OCI-LY1 (cell line): ENCODE measurements around the gene MAVS.
A peak's percentile ranks its signal among the peaks of the same experiment; 100 is the strongest.
"Not testable (repeated sequence)": the region's sequence is repeated elsewhere in the genome, so short reads cannot be mapped to it uniquely, and the experiment has no call there.

ENCODE experiments used
- H2AFZ ChIP-seq: fragments of 200-600 bp; sonication (generic), shearing (Covaris generic); 2 replicates; pipeline ENCODE4 v1.6.0; 2014; ENCODE audit warnings: antibody characterized with exemption, mild to moderate bottlenecking, low read length
- H3F3A ChIP-seq: fragments of 200-600 bp; sonication (generic), shearing (Covaris generic); 2 replicates; pipeline ENCODE4 v1.6.0; 2014; ENCODE audit warnings: mild to moderate bottlenecking, antibody characterized with exemption, low read length, moderate library complexity; ENCODE audit not compliant: insufficient read depth
- H3K27ac ChIP-seq: fragments of 200-600 bp; sonication (generic); 2 replicates; pipeline ENCODE4 v1.5.1; 2014; ENCODE audit warnings: low read length, mixed run types, mild to moderate bottlenecking, low read depth; ENCODE audit not compliant: poor library complexity, severe bottlenecking
- H3K27me3 ChIP-seq: fragments of 200-600 bp; sonication (generic); 2 replicates; pipeline ENCODE4 v1.6.0; 2014; ENCODE audit warnings: antibody characterized with exemption, mild to moderate bottlenecking, low read length, moderate library complexity; ENCODE audit not compliant: insufficient read depth
- H3K36me3 ChIP-seq: fragments of 200-600 bp; sonication (generic); 2 replicates; pipeline ENCODE4 v1.6.1; 2014; ENCODE audit warnings: mild to moderate bottlenecking, antibody characterized with exemption, low read length, moderate library complexity, mixed read lengths; ENCODE audit not compliant: insufficient read depth
- H3K4me1 ChIP-seq: fragments of 200-600 bp; sonication (generic); 2 replicates; pipeline ENCODE4 v1.5.1; 2014; ENCODE audit warnings: mild to moderate bottlenecking, low read length, moderate library complexity; ENCODE audit not compliant: insufficient read depth, severe bottlenecking
- H3K4me2 ChIP-seq: fragments of 200-600 bp; sonication (generic), shearing (Covaris generic); 2 replicates; pipeline ENCODE4 v1.6.1; 2014; ENCODE audit warnings: low read length
- H3K4me3 ChIP-seq: fragments of 200-600 bp; sonication (generic); 2 replicates; pipeline ENCODE4 v1.5.1; 2014; ENCODE audit warnings: low read length, low read depth, mild to moderate bottlenecking, mixed read lengths; ENCODE audit not compliant: poor library complexity, severe bottlenecking
- H3K79me2 ChIP-seq: fragments of 200-600 bp; shearing (Covaris generic); 2 replicates; pipeline ENCODE4 v1.6.1; 2016; ENCODE audit warnings: mixed run types, low read length, mixed read lengths; ENCODE audit not compliant: insufficient read depth
- H3K9ac ChIP-seq: fragments of 200-600 bp; sonication (generic), shearing (Covaris generic); 2 replicates; pipeline ENCODE4 v1.6.1; 2014; ENCODE audit warnings: mild to moderate bottlenecking, low read length, mixed read lengths
- H3K9me2 ChIP-seq: fragments of 200-600 bp; sonication (generic), shearing (Covaris generic); 2 replicates; pipeline ENCODE4 v1.6.1; 2014; ENCODE audit warnings: low read depth, mild to moderate bottlenecking, low read length, mixed read lengths
- H3K9me3 ChIP-seq: fragments of 200-600 bp; shearing (Covaris generic); 2 replicates; pipeline ENCODE4 v1.6.1; 2014; ENCODE audit warnings: low read length, mixed read lengths
- H4K20me1 ChIP-seq: fragments of 200-600 bp; sonication (generic), shearing (Covaris generic); 2 replicates; pipeline ENCODE4 v1.6.0; 2016; ENCODE audit warnings: mild to moderate bottlenecking, low read length; ENCODE audit not compliant: insufficient read depth
- CTCF ChIP-seq: fragments of 200-600 bp; sonication (generic), shearing (Covaris generic); IDR thresholded peaks from 2 replicates; pipeline ENCODE4 v1.5.1; 2017; ENCODE audit warnings: mild to moderate bottlenecking, antibody characterized with exemption, low read length, moderate library complexity, mixed read lengths
- EZH2 ChIP-seq: fragments of 200-600 bp; sonication (generic), shearing (Covaris generic); IDR thresholded peaks from 2 replicates; pipeline ENCODE4 v1.8.0; 2017; ENCODE audit warnings: borderline replicate concordance, mixed run types, mild to moderate bottlenecking, antibody characterized with exemption, low read length, moderate library complexity, mixed read lengths

The MAVS gene

GRCh38 chr20:3876676-3877075, 30.0 kb downstream of the MAVS start:
- Histone ChIP-seq H3K9ac (no peak overlapping the region), H3K9me2 (no peaks in the 10 kb centered on the region), H2AFZ (no peak overlapping the region), H4K20me1 (no peaks in the 10 kb centered on the region), H3K4me2 (no peak overlapping the region), H3F3A (no peaks in the 10 kb centered on the region), H3K4me3 (no peak overlapping the region), H3K9me3 (no peaks in the 10 kb centered on the region), H3K36me3 (peaks cover 32% of the 10 kb centered on the region), H3K27me3 (no peaks in the 10 kb centered on the region), H3K4me1 (no peaks in the 10 kb centered on the region), H3K79me2 (no peaks in the 10 kb centered on the region), H3K27ac (no peak overlapping the region)
- TF ChIP-seq EZH2 = no peak
- no peak for TF ChIP-seq CTCF

- H2AFZ ChIP-seq, H3K27me3 ChIP-seq, H3K27ac ChIP-seq, H3K4me1 ChIP-seq, H3F3A ChIP-seq, H3K9me2 ChIP-seq, H3K9ac ChIP-seq, H3K4me2 ChIP-seq, H3K79me2 ChIP-seq, H3K4me3 ChIP-seq, H3K9me3 ChIP-seq, H4K20me1 ChIP-seq: not testable (repeated sequence)
- peaks cover 11% of the 10 kb centered on the region for H3K36me3 ChIP-seq
Observed at GRCh38 chr20:3878921-3879274, 32.3 kb downstream of the MAVS start.

- peaks cover 19% of the 10 kb centered on the region; the same call in 1 of the 2 replicates for H3K36me3 ChIP-seq
- no peak overlapping the region for H3K9ac ChIP-seq
- H3K79me2 ChIP-seq = peaks cover 22% of the 10 kb centered on the region
- TF ChIP-seq CTCF (no peak), EZH2 (no peak)
- peaks cover 12% of the 10 kb centered on the region for H3K4me1 ChIP-seq
- H3K4me3 ChIP-seq = no peak overlapping the region
- H3K9me3 ChIP-seq = no peaks in the 10 kb centered on the region
- H4K20me1 ChIP-seq = no peaks in the 10 kb centered on the region
- no peaks in the 10 kb centered on the region for H3K9me2 ChIP-seq
- H3K4me2 ChIP-seq = no peak overlapping the region
- H3K27ac ChIP-seq = no peak overlapping the region
- H3K27me3 ChIP-seq = no peaks in the 10 kb centered on the region
- H3F3A ChIP-seq = no peaks in the 10 kb centered on the region
- no peak overlapping the region for H2AFZ ChIP-seq
Observed at GRCh38 chr20:3885715-3886114, 39.1 kb downstream of the MAVS start.

GRCh38 chr20:3887876-3888620, 41.4 kb downstream of the MAVS start:
- no peaks in the 10 kb centered on the region for H4K20me1 ChIP-seq
- H3K4me1 ChIP-seq = peaks cover 35% of the 10 kb centered on the region
- peak overlapping the region; percentile 99 for H3K4me3 ChIP-seq
- peaks cover 41% of the 10 kb centered on the region for H3K36me3 ChIP-seq
- peak overlapping the region; percentile 77 for H3K9ac ChIP-seq
- H3K27me3 ChIP-seq = no peaks in the 10 kb centered on the region
- H3K79me2 ChIP-seq = peaks cover 46% of the 10 kb centered on the region
- H3K9me3 ChIP-seq = no peaks in the 10 kb centered on the region
- peak overlapping the region; percentile 39 for H3K27ac ChIP-seq
- TF ChIP-seq CTCF = no peak
- no peak for TF ChIP-seq EZH2
- peak overlapping the region; percentile 79 for H3K4me2 ChIP-seq
- H2AFZ ChIP-seq = no peak overlapping the region
- no peaks in the 10 kb centered on the region for H3K9me2 ChIP-seq
- H3F3A ChIP-seq = no peaks in the 10 kb centered on the region
